Heart left ventricle (tissue), 16 donors: ENCODE measurements around the gene PEAR1. TPM values are rescaled to one million over a fixed set of nuclear protein-coding genes. Genes with fewer than 3 reads are reported as not detected.

Experiments
- ATAC-seq, 4 donors: fragments of 200-7000 bp; cut with Tn5 transposase; one replicate each; pipeline ENCODE4 v1.9.1; 2020 to 2022; ENCODE audit warnings: moderate library complexity in 4 of 4, mild to moderate bottlenecking in 3 of 4, moderate number of reproducible peaks in 1 of 4
- DNase-seq, 5 donors: peaks; one replicate each; pipeline ENCODE4 v3.0.0-alpha.2; 2020
- H3K27ac ChIP-seq, 12 donors: fragments of 200-600 bp; sonication (generic) in 4 of 12; one replicate each; pipeline versions ENCODE4 v1.5.0 to v1.8.0; 2016 to 2022; ENCODE audit warnings: mild to moderate bottlenecking in 2 of 12
- H3K27me3 ChIP-seq, 9 donors: fragments of 200-600 bp; sonication (generic) in 2 of 9; one replicate each; pipeline versions ENCODE4 v1.5.1 to v1.8.0; 2016 to 2022; ENCODE audit warnings: mild to moderate bottlenecking in 3 of 9
- H3K36me3 ChIP-seq, 9 donors: fragments of 200-600 bp; sonication (generic) in 2 of 9; one replicate each; pipeline versions ENCODE4 v1.5.0 to v1.8.0; 2018 to 2022; ENCODE audit warnings: mild to moderate bottlenecking in 2 of 9
- H3K4me1 ChIP-seq, 12 donors: fragments of 200-600 bp; sonication (generic) in 4 of 12; one replicate each; pipeline versions ENCODE4 v1.5.0 to v1.8.0; 2016 to 2022; ENCODE audit warnings: mild to moderate bottlenecking in 3 of 12
- H3K4me3 ChIP-seq, 12 donors: fragments of 200-600 bp; sonication (generic) in 4 of 12; one replicate each; pipeline versions ENCODE4 v1.5.0 to v1.8.0; 2017 to 2022; ENCODE audit warnings: mild to moderate bottlenecking in 9 of 12, moderate library complexity in 4 of 12
- H3K9me3 ChIP-seq, 12 donors: fragments of 200-600 bp; sonication (generic) in 4 of 12; one replicate each; pipeline versions ENCODE4 v1.5.0 to v1.8.0; 2016 to 2022; ENCODE audit warnings: mild to moderate bottlenecking in 1 of 12
- CTCF ChIP-seq, 12 donors: fragments of 200-600 bp; sonication (generic) in 4 of 12; IDR thresholded peaks; one replicate each; pipeline versions ENCODE4 v1.5.0 to v1.8.0; 2018 to 2022; ENCODE audit warnings: antibody characterized with exemption in 12 of 12, mild to moderate bottlenecking in 5 of 12
- POLR2A ChIP-seq, 2 donors: fragments of 450-650 bp; IDR thresholded peaks; one replicate each; pipeline ENCODE4 v1.6.1; 2017; ENCODE audit warnings: antibody characterized with exemption in 2 of 2, mild to moderate bottlenecking in 2 of 2, moderate library complexity in 2 of 2
- WGBS, 4 donors: extraction: QIAGEN DNeasy Blood & Tissue Kit in 2 of 4; methylation state at CpG; one replicate each; pipeline versions ENCODE4 v1.1.5 to v1.1.7; 2013 to 2018; 5-methylcytosine and 5-hydroxymethylcytosine counted together
- intact Hi-C, 10 donors: fragments of 100-400 bp; cut with DNase I; formaldehyde crosslinking; loops; one replicate each; pipeline versions ENCODE4 v1.11.1 to v1.14.2; 2022
- polyA plus RNA-seq, 2 donors: library from polyadenylated mRNA; stranded (reverse); fragments of 200-250 nt; gene quantifications; one replicate each; pipeline ENCODE4 v1.2.3, GENCODE V29; 2013
- total RNA-seq, 9 donors: library from RNA; depleted of rRNA in 2 of 9; stranded (reverse); fragments of >200 nt in 2 of 9; fragmentation: NEBNext Ultra II Directional in 3 of 9; extraction: Animal tissue kit (Norgen Biotek cat#: 25700) in 3 of 9; gene quantifications; one replicate each; pipeline versions ENCODE4 v1.1.0 to v1.2.4, GENCODE V29; 2016 to 2023
- donor health status: ischemic (EF 13 %, LVEDD 7.1; RV severe dilation, severe dysfunction).
- donor health status: healthy with polysubstance abuse.
- donor health status: DM: no; HTN: yes; CAD: no.
- donor health status: DM: no; HTN: no; CAD: no.
- donor health status: ischemic (EF 25% LVEDD 6.9; RV normal size, moderate dysfunction).
- donor health status: ischemic (EF 25% LVEDD 5.7; RV mildly dilated, moderate dysfunction).
- donor health status: healthy.
- donor health status: DM: yes; HTN: yes; CAD: no.
- donor health status: ischemic (EF 35%, LVEDD 5.7; RV mildly dilated, moderate dysfunction).
- donor health status: nonischemic (EF 11% LVEDD 7.7; RV severe dilation, severe dysfunction).
- donor health status: DM: yes; HTN: yes; CAD: no.
- donor health status: PGD.
- donor health status: ischemic (EF 29% LVEDD 5.4; RV normal size, mild dysfunction).
- donor health status: nonischemic (EF 23%, LVEDD 6.1; RV moderate dilation, normal function).

Gene PEAR1
- total and polyA plus RNA-seq, 11 donors, result 4.1 to 14.7 (median 7.1) TPM

GRCh38 chr1:156859523-156860112 is 33.9 kb upstream of the PEAR1 start:
- Histone ChIP-seq H3K4me1 (peaks cover 12 to 37% (median 29%) of the 10 kb centered on the region in 12 donors), H3K27me3 (peaks cover 6 to 59% (median 34%) of the 10 kb centered on the region in 9 donors), H3K36me3 (no peaks in the 10 kb centered on the region), H3K27ac (peak overlapping the region in 2 of 12 donors; percentile 42 to 58), H3K9me3 (no peaks in the 10 kb centered on the region), H3K4me3 (peak overlapping the region; percentile 23 to 56 (median 40))
- no peak for TF ChIP-seq CTCF (IDR thresholded peaks at IDR 0.05)
- TF ChIP-seq POLR2A (IDR thresholded peaks at IDR 0.05), result no peak
- peak in 3 of 4 donors; percentile 25 to 42 (median 37) for ATAC-seq
- peak in 1 of 5 donors; percentile 26 for DNase-seq
- intact Hi-C loops, result loop anchor here in 9 of 10 donors (1.0 to 10.0 kb wide), 8 partner anchors 21 to 171 kb away; partner anchors contain the start of genes ISG20L2 (in 5 of the 9) and METTL25B (in 5 of the 9)
- 1 to 4% (median 2%) methylated on average over 11 to 33 of the region's 33 CpGs for WGBS, 4 donors

- DNase-seq, result peak in 3 of 5 donors; percentile 30 to 59 (median 41)
- peak overlapping the region; percentile 16 to 56 (median 40) for H3K4me3 ChIP-seq
- ATAC-seq, result peak; percentile 28 to 80 (median 60)
- no peak overlapping the region for H3K27ac ChIP-seq
- no peaks in the 10 kb centered on the region for H3K9me3 ChIP-seq
- no peaks in the 10 kb centered on the region for H3K36me3 ChIP-seq
- H3K4me1 ChIP-seq, result peaks cover 12 to 37% (median 29%) of the 10 kb centered on the region in 12 donors
- peaks cover 6 to 63% (median 34%) of the 10 kb centered on the region in 9 donors for H3K27me3 ChIP-seq
- intact Hi-C loops, result loop anchor here in 8 of 10 donors (1.0 to 10.0 kb wide), 7 partner anchors 21 to 171 kb away; partner anchors contain the start of genes ISG20L2 (in 3 of the 8) and METTL25B (in 3 of the 8)
- WGBS, 4 donors, result 0 to 1% (median 0%) methylated on average over 29 to 35 of the region's 35 CpGs
- TF ChIP-seq CTCF (IDR thresholded peaks at IDR 0.05) (peak; percentile 70 to 93 (median 82)), POLR2A (IDR thresholded peaks at IDR 0.05) (no peak)
Observed at GRCh38 chr1:156860113-156860627, 33.3 kb upstream of the PEAR1 start.

GRCh38 chr1:156860628-156861423 is 32.7 kb upstream of the PEAR1 start, which contains the start of gene NTRK1:
TSS of gene NTRK1 (plus strand) at chr1:156860865. CDS start at chr1:156860935, 70 bp downstream.
- H3K9me3 ChIP-seq, result no peaks in the 10 kb centered on the region
- no peaks in the 10 kb centered on the region for H3K36me3 ChIP-seq
- ATAC-seq (peak in 3 of 4 donors; percentile 33 to 74 (median 52)), DNase-seq (peak in 3 of 5 donors; percentile 25 to 78 (median 56))
- intact Hi-C loops, result loop anchor here in 8 of 10 donors (1.0 to 10.0 kb wide), 7 partner anchors 22 to 172 kb away; partner anchors contain the start of genes ISG20L2 (in 3 of the 8) and METTL25B (in 3 of the 8)
- H3K4me3 ChIP-seq, result peak within 1 kb of the TSS; percentile 16 to 56 (median 40)
- peaks cover 6 to 70% (median 34%) of the 10 kb centered on the region in 9 donors for H3K27me3 ChIP-seq
- TF ChIP-seq POLR2A (IDR thresholded peaks at IDR 0.05) (no peak), CTCF (IDR thresholded peaks at IDR 0.05) (no peak)
- WGBS, 4 donors, result 4 to 6% (median 6%) methylated on average over 45 to 69 of the region's 69 CpGs
- peaks cover 12 to 37% (median 29%) of the 10 kb centered on the region in 12 donors for H3K4me1 ChIP-seq
- peak within 1 kb of the TSS in 2 of 12 donors; percentile 42 to 58 for H3K27ac ChIP-seq
